Cardiac muscle cell (in vitro differentiated cells and primary cell): ENCODE results near the gene PIPOX. TPM values are rescaled to one million over a fixed set of nuclear protein-coding genes. Genes with fewer than 3 reads are reported as not detected.

ENCODE experiments used
- DNase-seq, 2 donors: peaks; one replicate each; pipeline versions ENCODE4 v3.0.0 to v3.0.0-alpha.2; 2010 to 2017; ENCODE audit warnings: low read depth in 1 of 2, low spot score in 1 of 2
- H3K27ac ChIP-seq: fragments of 200-600 bp; sonication (generic); 2 replicates; pipeline ENCODE4 v1.5.1; 2016
- H3K27me3 ChIP-seq: fragments of 200-600 bp; sonication (generic); 2 replicates; pipeline ENCODE4 v1.6.0; 2016; ENCODE audit warnings: control low read depth
- H3K36me3 ChIP-seq: fragments of 200-600 bp; sonication (generic); 2 replicates; pipeline ENCODE4 v1.5.1; 2016; ENCODE audit warnings: control low read depth
- H3K4me1 ChIP-seq: fragments of 200-600 bp; sonication (generic); 2 replicates; pipeline ENCODE4 v1.8.1; 2017; ENCODE audit warnings: low read depth, mild to moderate bottlenecking, mixed run types
- H3K4me3 ChIP-seq: fragments of 200-600 bp; sonication (generic); 2 replicates; pipeline ENCODE4 v1.5.1; 2016; ENCODE audit warnings: mild to moderate bottlenecking
- H3K9me3 ChIP-seq: fragments of 200-600 bp; sonication (generic); 2 replicates; pipeline ENCODE4 v1.5.1; 2017; ENCODE audit warnings: low read depth, mild to moderate bottlenecking, control low read depth
- CTCF ChIP-seq: IDR thresholded peaks from 2 replicates; pipeline ENCODE4 v1.5.1; 2012; ENCODE audit warnings: low read depth, mild to moderate bottlenecking, low read length
- polyA plus RNA-seq: library from polyadenylated mRNA; unstranded; fragments of >200 nt; fragmentation: Nextera tagmentation; extraction: Ambion mirVana; gene quantifications from 2 replicates; pipeline ENCODE4 v1.2.1, GENCODE V29; 2016
- total RNA-seq: library from RNA; depleted of rRNA; stranded (reverse); fragments of >200 nt; gene quantifications from 2 replicates; pipeline ENCODE4 v1.2.3, GENCODE V29; 2016

PIPOX gene
- total and polyA plus RNA-seq, 2 experiments from 2014 or later: 5.3 to 6.5 TPM

- no peaks in the 10 kb centered on the region for H3K36me3 ChIP-seq
- H3K4me1 ChIP-seq: no peaks in the 10 kb centered on the region
- TF ChIP-seq CTCF: no peak
- H3K4me3 ChIP-seq: no peak overlapping the region
- H3K27me3 ChIP-seq: no peaks in the 10 kb centered on the region
- no peaks in the 10 kb centered on the region for H3K9me3 ChIP-seq
- peak in 1 of 2 donors; percentile 27 for DNase-seq
- H3K27ac ChIP-seq: no peak overlapping the region
Measured at GRCh38 chr17:29032013-29032856, 10.7 kb upstream of the PIPOX start.

- no peak overlapping the region for H3K4me3 ChIP-seq
- no peaks in the 10 kb centered on the region for H3K4me1 ChIP-seq
- DNase-seq: peak in 1 of 2 donors; percentile 57
- H3K27ac ChIP-seq: no peak overlapping the region
- H3K36me3 ChIP-seq: no peaks in the 10 kb centered on the region
- H3K9me3 ChIP-seq: no peaks in the 10 kb centered on the region
- no peak for TF ChIP-seq CTCF
- H3K27me3 ChIP-seq: no peaks in the 10 kb centered on the region
Measured at GRCh38 chr17:29032857-29033197, 10.1 kb upstream of the PIPOX start.

GRCh38 chr17:29034510-29034909 lies 8.4 kb upstream of the PIPOX start:
- TF ChIP-seq CTCF: no peak
- H3K9me3 ChIP-seq: no peaks in the 10 kb centered on the region
- H3K27me3 ChIP-seq: no peaks in the 10 kb centered on the region
- H3K27ac ChIP-seq: no peak overlapping the region
- DNase-seq: no peak
- no peaks in the 10 kb centered on the region for H3K36me3 ChIP-seq
- no peak overlapping the region for H3K4me3 ChIP-seq
- H3K4me1 ChIP-seq: no peaks in the 10 kb centered on the region

GRCh38 chr17:29036584-29036983 lies 6.4 kb upstream of the PIPOX start:
- H3K4me3 ChIP-seq: no peak overlapping the region
- H3K27ac ChIP-seq: no peak overlapping the region
- DNase-seq: no peak
- H3K4me1 ChIP-seq: peaks cover 6% of the 10 kb centered on the region
- H3K36me3 ChIP-seq: no peaks in the 10 kb centered on the region
- TF ChIP-seq CTCF: no peak
- no peaks in the 10 kb centered on the region for H3K9me3 ChIP-seq
- no peaks in the 10 kb centered on the region for H3K27me3 ChIP-seq

- no peak for TF ChIP-seq CTCF
- H3K36me3 ChIP-seq: no peaks in the 10 kb centered on the region
- no peaks in the 10 kb centered on the region for H3K9me3 ChIP-seq
- H3K27ac ChIP-seq: no peak overlapping the region
- H3K4me1 ChIP-seq: peaks cover 12% of the 10 kb centered on the region
- no peak overlapping the region for H3K4me3 ChIP-seq
- no peak for DNase-seq
- H3K27me3 ChIP-seq: no peaks in the 10 kb centered on the region
Measured at GRCh38 chr17:29037739-29038084, 5.2 kb upstream of the PIPOX start.
